ENCODE data around the gene ELMO2.

The ELMO2 gene

GRCh38 chr20:46350201-46350985 is 56.0 kb downstream of the ELMO2 start:
- no peak for DNase-seq

- no peak for DNase-seq
These were observed 56.7 kb downstream of the ELMO2 start for GRCh38 chr20:46349742-46350056.

GRCh38 chr20:46349035-46349741 is 57.2 kb downstream of the ELMO2 start:
- peak; percentile 88 for DNase-seq

- peak; percentile 85 for DNase-seq
These were observed 58.3 kb downstream of the ELMO2 start for GRCh38 chr20:46347841-46348803.

GRCh38 chr20:46346770-46347169 is 59.6 kb downstream of the ELMO2 start:
- no peak for DNase-seq

GRCh38 chr20:46344488-46345162 is 61.8 kb downstream of the ELMO2 start:
- no peak for DNase-seq

GRCh38 chr20:46343975-46344357 is 62.4 kb downstream of the ELMO2 start:
- DNase-seq, result no peak

- DNase-seq, result peak; percentile 98
These were observed 63.0 kb downstream of the ELMO2 start for GRCh38 chr20:46343348-46343974.

GRCh38 chr20:46342451-46343347 is 63.7 kb downstream of the ELMO2 start:
- DNase-seq, result peak; percentile 86

- no peak for DNase-seq
These were observed 64.4 kb downstream of the ELMO2 start for GRCh38 chr20:46342010-46342378.

- DNase-seq, result peak; percentile 35
These were observed 65.1 kb downstream of the ELMO2 start for GRCh38 chr20:46341074-46342009.

- no peak for DNase-seq
These were observed 67.4 kb downstream of the ELMO2 start for GRCh38 chr20:46339037-46339436.

GRCh38 chr20:46336735-46337134 is 69.7 kb downstream of the ELMO2 start:
- no peak for DNase-seq

GRCh38 chr20:46334303-46334904 is 72.0 kb downstream of the ELMO2 start:
- no peak for DNase-seq

- DNase-seq, result peak; percentile 87
These were observed 73.0 kb downstream of the ELMO2 start for GRCh38 chr20:46333161-46333991.

- DNase-seq, result peak; percentile 77
These were observed 73.8 kb downstream of the ELMO2 start for GRCh38 chr20:46332373-46333160.

GRCh38 chr20:46331611-46332361 is 74.6 kb downstream of the ELMO2 start:
- peak; percentile 31 for DNase-seq
